Thymus (tissue), 11 donors: ENCODE results near the gene SHISA5. TPM values are rescaled to one million over a fixed set of nuclear protein-coding genes. Genes with fewer than 3 reads are reported as not detected.

ENCODE experiments used
- DNase-seq, 9 donors: peaks; one replicate each; pipeline ENCODE4 v3.0.0-alpha.2; 2013; ENCODE audit warnings: low spot score in 9 of 9, low read depth in 6 of 9, missing footprints in 1 of 9
- H3K27ac ChIP-seq, 2 donors: one replicate each; pipeline ENCODE4 v1.5.1; 2013; ENCODE audit warnings: control low read depth in 1 of 2, low read depth in 1 of 2, low read length in 1 of 2, mild to moderate bottlenecking in 1 of 2, moderate library complexity in 1 of 2
- H3K27me3 ChIP-seq, 2 donors: one replicate each; pipeline ENCODE4 v1.5.1; 2013; ENCODE audit warnings: low read length in 1 of 2; ENCODE audit not compliant: control insufficient read depth in 2 of 2, insufficient read depth in 1 of 2
- H3K36me3 ChIP-seq, 2 donors: one replicate each; pipeline ENCODE4 v1.5.1; 2013; ENCODE audit warnings: low read length in 1 of 2, mild to moderate bottlenecking in 1 of 2, moderate library complexity in 1 of 2; ENCODE audit not compliant: control insufficient read depth in 2 of 2, insufficient read depth in 2 of 2
- H3K4me1 ChIP-seq, 2 donors: one replicate each; pipeline ENCODE4 v1.5.1; 2013; ENCODE audit warnings: low read length in 2 of 2; ENCODE audit not compliant: control insufficient read depth in 2 of 2, insufficient read depth in 2 of 2
- H3K4me3 ChIP-seq, 2 donors: one replicate each; pipeline ENCODE4 v1.5.1; 2013; ENCODE audit warnings: low read length in 2 of 2, control low read depth in 1 of 2, mild to moderate bottlenecking in 1 of 2
- H3K9me3 ChIP-seq, 2 donors: one replicate each; pipeline ENCODE4 v1.5.1; 2013; ENCODE audit warnings: low read length in 1 of 2, mild to moderate bottlenecking in 1 of 2; ENCODE audit not compliant: control insufficient read depth in 2 of 2, insufficient read depth in 1 of 2
- WGBS: extraction: QIAGEN DNeasy Blood & Tissue Kit; methylation state at CpG from one replicate; pipeline ENCODE4 v1.1.7; 2013; 5-methylcytosine and 5-hydroxymethylcytosine counted together
- polyA plus RNA-seq: library from polyadenylated mRNA; stranded (reverse); fragments of 200-250 nt; gene quantifications from one replicate; pipeline ENCODE4 v1.2.3, GENCODE V29; 2013
- total RNA-seq: library from RNA; stranded (reverse); fragments of 120-200 nt; gene quantifications from one replicate; pipeline ENCODE4 v1.2.4, GENCODE V29; 2013
- donor health status: healthy.

The SHISA5 gene
- total and polyA plus RNA-seq, 2 donors, result 104 to 115 TPM

DNA sequence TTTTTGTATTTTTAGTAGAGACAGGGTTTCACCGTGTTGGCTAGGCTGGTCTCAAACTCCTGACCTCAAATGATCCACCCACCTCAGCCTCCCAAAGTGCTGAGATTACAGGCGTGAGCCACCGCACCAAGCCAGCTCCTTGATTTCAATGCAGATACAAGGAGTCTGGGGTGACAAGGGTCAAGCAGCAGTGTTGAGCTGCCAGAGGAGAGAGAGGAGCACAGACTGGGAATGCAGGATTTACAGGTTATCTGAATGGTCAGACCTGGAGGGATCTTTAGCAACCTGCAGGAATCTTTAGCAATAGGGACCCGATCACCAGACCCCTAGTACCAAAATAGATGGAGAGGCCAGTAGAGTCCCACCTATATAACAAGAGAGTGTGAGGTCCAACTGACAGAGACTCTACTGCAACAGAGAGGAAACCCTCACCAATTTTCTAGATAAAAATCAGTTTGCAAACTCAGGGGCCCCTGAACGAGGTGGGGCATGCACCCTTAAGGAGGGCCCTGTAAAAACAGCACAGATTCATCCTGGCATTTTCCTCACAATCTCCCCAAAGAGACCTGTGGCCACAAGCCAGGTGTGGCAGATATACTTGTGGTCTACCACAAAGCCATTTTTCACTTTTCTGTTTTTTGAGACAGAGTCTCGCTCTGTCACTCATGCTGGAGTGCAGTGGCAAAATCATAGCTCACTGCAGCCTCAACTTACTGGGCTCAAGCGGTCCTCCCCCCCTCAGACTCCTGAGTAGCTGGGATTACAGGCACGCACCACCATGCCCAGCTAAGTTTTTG lies 10.7 kb upstream of the SHISA5 start:
- H3K27ac ChIP-seq, result no peak overlapping the region

DNA sequence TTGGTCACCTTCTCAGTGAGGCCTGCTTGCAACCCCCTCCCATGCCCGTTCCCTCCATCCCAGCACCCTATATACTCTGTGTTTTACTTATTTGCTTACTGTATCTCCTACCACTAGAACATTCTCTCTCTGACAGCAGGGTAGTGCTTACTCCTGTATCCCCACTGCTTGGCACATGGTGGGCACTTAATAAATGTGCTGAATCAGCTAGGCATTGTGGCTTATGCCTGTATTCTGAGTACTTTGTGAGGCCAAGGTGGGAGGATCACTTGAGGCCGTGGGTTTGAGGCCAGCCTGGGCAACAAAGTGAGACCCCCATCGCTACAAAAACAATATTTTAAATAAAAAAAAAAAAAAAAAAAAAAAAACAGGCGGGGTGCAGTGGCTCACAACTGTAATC lies 7.6 kb upstream of the SHISA5 start:
- Histone ChIP-seq H3K27me3 (peaks cover 0 to 12% of the 10 kb centered on the region in 2 donors), H3K9me3 (no peaks in the 10 kb centered on the region), H3K4me3 (no peak overlapping the region), H3K4me1 (peaks cover 4 to 32% of the 10 kb centered on the region in 2 donors), H3K36me3 (no peaks in the 10 kb centered on the region), H3K27ac (no peak overlapping the region)
- 96% methylated on average over 4 of the region's 4 CpGs for WGBS
- no peak for DNase-seq

More for the DNA sequence above, 10.7 kb upstream of the SHISA5 start:
- peaks cover 0 to 7% of the 10 kb centered on the region in 2 donors for H3K27me3 ChIP-seq
- no peaks in the 10 kb centered on the region for H3K36me3 ChIP-seq
- DNase-seq, result peak in 7 of 9 donors; percentile 13 to 78 (median 36)
- WGBS, result 52% methylated on average over 8 of the region's 8 CpGs
- peaks cover 0 to 26% of the 10 kb centered on the region in 2 donors for H3K4me1 ChIP-seq
- no peak overlapping the region for H3K4me3 ChIP-seq
- H3K9me3 ChIP-seq, result no peaks in the 10 kb centered on the region

DNA sequence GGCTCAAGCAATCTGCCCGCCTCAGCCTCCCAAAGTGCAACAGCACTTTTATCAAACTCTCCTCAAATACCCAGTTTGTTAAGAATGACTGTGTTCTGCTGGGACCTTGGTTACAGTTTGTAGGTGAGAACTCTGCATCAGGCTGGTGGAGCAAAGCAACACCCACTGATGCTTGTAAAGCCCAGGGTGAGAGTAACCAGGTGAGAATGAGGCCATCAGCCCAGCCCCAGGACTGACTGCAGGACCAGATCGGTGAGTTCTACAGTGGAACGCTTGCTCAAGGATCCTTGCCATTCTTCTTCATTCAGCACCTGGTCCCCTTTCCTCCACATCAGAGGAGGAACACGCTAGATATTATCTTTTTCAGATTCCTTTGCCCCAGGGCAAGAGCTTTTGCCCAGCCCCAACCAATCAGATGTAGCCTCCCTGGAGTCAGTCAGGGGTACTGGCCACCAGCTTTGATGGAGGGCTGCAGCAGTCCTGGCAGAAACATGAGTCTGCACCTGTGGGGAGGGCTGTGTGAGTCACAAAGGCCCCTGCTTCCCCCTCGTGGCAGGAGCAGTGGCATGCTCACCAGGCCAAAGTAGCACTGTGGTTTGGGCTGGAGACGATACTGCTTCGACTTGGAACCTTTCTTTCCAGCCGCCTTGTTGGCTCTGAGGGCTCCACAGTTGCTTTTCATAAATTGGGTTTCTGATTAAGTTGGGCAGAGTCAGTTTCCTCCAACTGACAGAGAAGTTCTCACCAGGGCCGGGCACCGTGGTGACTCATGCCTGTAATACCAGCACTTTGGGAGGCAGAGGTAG lies 3.5 kb upstream of the SHISA5 start:
- Histone ChIP-seq H3K4me3 (no peak overlapping the region), H3K27me3 (peaks cover 30 to 50% of the 10 kb centered on the region in 2 donors), H3K9me3 (peaks cover 0 to 3% of the 10 kb centered on the region in 2 donors), H3K36me3 (no peaks in the 10 kb centered on the region), H3K27ac (peak overlapping the region in 1 of 2 donors; percentile 43), H3K4me1 (peaks cover 4 to 32% of the 10 kb centered on the region in 2 donors)
- WGBS, result 30% methylated on average over 10 of the region's 10 CpGs
- DNase-seq, result peak; percentile 24 to 83 (median 57)

DNA sequence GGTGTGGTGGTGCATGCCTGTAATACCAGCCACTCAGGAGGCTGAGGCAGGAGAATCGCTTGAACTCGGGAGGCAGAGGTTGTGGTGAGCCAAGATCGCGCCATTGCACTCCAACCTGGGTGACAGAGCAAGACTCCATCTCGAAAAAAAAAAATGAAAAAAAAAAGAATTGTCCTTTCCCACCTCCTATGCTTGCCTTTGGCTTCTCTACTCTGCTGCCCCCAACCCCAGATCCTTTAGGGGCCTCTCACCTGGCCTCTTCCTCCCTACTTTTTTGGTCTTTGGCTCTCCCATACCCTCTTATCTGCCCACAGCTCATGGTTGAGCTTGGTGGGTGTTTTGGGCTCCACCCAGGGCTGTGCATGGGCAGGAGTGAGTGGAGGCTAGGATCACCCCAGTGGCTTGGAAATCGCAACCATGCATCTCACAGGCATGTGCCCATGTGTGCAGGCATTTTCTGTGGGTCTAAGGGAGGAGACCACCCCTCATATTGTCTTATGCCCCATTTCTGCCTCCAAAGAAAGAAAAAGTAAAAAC lies 2.1 kb upstream of the SHISA5 start:
- peaks cover 30 to 58% of the 10 kb centered on the region in 2 donors for H3K27me3 ChIP-seq
- H3K4me1 ChIP-seq, result peaks cover 4 to 32% of the 10 kb centered on the region in 2 donors
- 95% methylated on average over 6 of the region's 6 CpGs for WGBS
- H3K4me3 ChIP-seq, result no peak overlapping the region
- H3K9me3 ChIP-seq, result peaks cover 0 to 3% of the 10 kb centered on the region in 2 donors
- DNase-seq, result no peak
- no peaks in the 10 kb centered on the region for H3K36me3 ChIP-seq
- H3K27ac ChIP-seq, result no peak overlapping the region

DNA sequence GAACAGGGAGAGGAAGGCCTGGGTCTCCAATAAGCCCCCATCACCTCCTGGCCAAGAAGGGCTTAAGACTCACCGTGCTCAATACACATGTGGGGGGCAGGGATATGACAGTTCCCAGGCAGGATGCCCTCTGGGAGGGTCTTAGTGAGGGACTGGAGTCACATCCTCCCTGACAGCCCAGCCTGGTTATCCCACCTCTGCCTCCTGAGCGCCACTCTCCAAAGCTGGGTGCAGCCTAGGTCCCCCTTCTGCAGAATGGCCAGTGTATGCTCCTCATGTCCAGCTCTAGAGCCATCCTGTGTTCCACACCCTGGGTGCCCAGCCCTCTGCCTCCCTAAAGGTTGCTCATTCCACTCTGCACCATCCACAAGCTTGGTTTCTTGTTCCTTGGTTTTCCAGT lies 1.2 kb upstream of the SHISA5 start:
- no peaks in the 10 kb centered on the region for H3K36me3 ChIP-seq
- DNase-seq, result no peak
- H3K27me3 ChIP-seq, result peaks cover 30 to 55% of the 10 kb centered on the region in 2 donors
- no peak overlapping the region for H3K4me3 ChIP-seq
- peaks cover 4 to 32% of the 10 kb centered on the region in 2 donors for H3K4me1 ChIP-seq
- no peak overlapping the region for H3K27ac ChIP-seq
- WGBS, result 96% methylated on average over 2 of the region's 2 CpGs
- H3K9me3 ChIP-seq, result peaks cover 0 to 3% of the 10 kb centered on the region in 2 donors

DNA sequence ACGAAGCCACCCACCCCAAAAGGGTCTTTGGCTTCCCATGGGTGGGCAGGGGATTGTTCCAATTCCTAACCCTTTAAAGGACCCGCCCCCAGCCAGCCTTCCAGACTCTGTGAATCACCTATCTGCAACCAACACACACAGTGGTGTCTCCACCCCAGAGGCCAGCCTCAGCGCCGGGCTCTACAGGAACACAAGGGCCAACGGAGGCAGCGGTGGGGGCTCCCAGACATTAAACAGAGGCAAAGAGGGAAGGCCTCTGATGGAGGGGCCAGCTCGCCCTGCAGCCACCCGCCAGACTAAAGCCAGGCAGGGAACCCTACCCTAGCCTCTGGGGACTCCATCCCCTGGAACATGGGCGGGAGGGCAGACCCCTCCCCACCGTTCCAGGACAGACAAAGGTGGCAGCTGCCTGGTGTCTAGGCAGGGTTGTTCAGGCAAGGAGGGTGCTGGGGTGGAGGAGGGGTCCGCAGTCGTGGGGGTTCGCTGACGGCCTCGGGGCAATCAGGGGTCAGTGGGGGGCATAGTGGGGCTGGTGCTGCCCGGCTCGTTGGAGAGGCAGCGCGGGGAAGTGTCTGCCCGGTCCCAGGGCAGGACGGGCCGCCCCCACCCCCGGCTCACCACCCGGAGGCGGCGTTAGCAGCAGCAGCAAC lies 448 bp downstream of the SHISA5 start:
- DNase-seq, result no peak
- Histone ChIP-seq H3K9me3 (peaks cover 0 to 4% of the 10 kb centered on the region in 2 donors), H3K36me3 (no peaks in the 10 kb centered on the region), H3K27me3 (peaks cover 30 to 55% of the 10 kb centered on the region in 2 donors), H3K4me3 (peak overlapping the region; percentile 33 to 52), H3K4me1 (peaks cover 4 to 32% of the 10 kb centered on the region in 2 donors), H3K27ac (peak overlapping the region; percentile 53 to 80)
- WGBS, result 16% methylated on average over 26 of the region's 26 CpGs

DNA sequence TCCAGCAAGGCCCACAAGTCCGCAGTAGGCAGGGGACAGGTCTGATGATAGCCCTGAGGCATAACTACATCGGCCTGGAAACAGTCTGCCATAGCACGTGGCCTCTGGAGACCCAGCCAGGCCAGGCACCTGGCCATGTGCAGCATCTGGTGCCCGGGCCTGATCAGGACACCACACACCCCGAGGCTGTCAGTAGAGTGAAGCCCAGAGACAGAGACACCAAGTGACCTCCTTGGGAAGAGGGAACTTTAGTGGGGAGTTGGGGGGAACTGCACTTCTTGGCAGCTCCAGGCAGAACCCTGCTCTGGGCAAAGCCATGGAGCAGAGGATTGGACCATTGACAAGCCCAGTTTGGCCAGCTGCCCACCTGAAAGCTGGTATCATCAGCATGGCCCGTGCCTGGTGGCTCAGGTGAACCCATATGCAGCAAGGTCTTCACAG lies 1.2 kb downstream of the SHISA5 start:
- H3K27ac ChIP-seq, result no peak overlapping the region
- no peak overlapping the region for H3K4me3 ChIP-seq
- H3K4me1 ChIP-seq, result peaks cover under 1 to 25% of the 10 kb centered on the region in 2 donors
- H3K36me3 ChIP-seq, result no peaks in the 10 kb centered on the region
- peaks cover 30 to 57% of the 10 kb centered on the region in 2 donors for H3K27me3 ChIP-seq
- WGBS, result 96% methylated on average over 6 of the region's 6 CpGs
- peaks cover 0 to 8% of the 10 kb centered on the region in 2 donors for H3K9me3 ChIP-seq
- no peak for DNase-seq

DNA sequence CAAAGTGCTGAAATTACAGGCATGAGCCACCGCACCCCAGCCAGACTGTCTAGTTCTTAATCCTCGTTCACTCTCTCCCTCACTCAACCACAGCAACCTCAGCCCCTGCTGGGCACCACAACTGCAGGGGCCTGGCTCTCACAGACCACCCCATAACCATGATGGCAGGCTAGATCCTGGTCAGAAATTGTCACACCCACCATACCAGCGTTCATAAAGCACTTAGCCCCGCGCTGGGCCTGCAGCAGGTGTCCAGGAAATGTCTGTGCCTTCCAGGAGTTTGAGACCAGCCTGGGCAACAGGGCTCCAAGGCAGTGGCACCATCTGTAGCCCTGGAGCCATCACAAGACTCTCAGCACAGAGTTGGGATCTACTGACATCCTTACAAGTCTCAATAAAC lies 1.9 kb downstream of the SHISA5 start:
- no peaks in the 10 kb centered on the region for H3K36me3 ChIP-seq
- no peak overlapping the region for H3K27ac ChIP-seq
- H3K4me1 ChIP-seq, result peaks cover 0 to 18% of the 10 kb centered on the region in 2 donors
- peaks cover 30 to 57% of the 10 kb centered on the region in 2 donors for H3K27me3 ChIP-seq
- no peak overlapping the region for H3K4me3 ChIP-seq
- 88% methylated on average over 5 of the region's 5 CpGs for WGBS
- DNase-seq, result no peak
- H3K9me3 ChIP-seq, result peaks cover 0 to 11% of the 10 kb centered on the region in 2 donors
